ENCODE data around the gene ZNF148.

GRCh38 chr3:125190786-125191185 lies 184.3 kb downstream of the ZNF148 start:
- TF ChIP-seq CTCF (IDR thresholded peaks at IDR 0.05; ENCODE audit: low read depth, low read length, poor library complexity, severe bottlenecking) (no peak), EZH2phosphoT487 (IDR thresholded peaks at IDR 0.05; ENCODE audit: borderline replicate concordance, low read length) (no peak)

All from DOHH2 (cell line).